Measurements from ENCODE around the gene QTRT2.

QTRT2 gene

DNA sequence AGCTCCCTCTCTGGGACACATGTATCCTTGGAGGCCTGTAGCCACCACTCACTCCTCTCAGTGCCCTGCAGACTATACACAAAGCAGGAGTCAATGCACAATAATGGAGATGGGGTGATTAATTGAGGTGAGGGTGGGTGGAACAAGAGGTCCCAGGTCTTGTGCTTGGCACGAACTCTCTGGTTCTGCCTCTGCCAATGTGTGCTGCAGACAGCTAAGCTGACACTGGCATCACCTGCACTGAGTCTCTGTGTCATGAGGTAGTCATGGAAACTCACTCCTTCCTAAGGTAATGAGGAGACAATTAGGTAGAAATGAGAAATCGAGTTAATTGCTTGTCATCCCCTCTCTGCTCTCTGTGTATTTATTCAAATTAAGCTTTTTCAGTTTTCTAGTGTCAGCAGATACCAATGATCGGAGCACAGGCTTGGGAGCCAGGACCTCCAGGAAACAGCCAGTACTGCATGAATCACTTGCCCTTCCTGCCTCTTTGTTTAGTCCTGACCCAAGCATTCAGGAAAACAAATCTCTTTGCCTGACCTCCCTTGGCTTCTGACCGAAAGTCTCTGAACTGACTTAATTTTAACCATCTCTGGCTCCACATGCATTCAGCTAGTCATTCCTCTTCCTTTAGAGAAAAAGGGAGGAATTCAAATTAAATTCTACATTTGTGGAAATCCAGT is 65.6 kb downstream of the QTRT2 start:
- no peak for DNase-seq (ENCODE audit: low spot score)

- DNase-seq (ENCODE audit: low spot score): peak; percentile 30
Observed at GRCh38 chr3:114126461-114126860, 69.9 kb downstream of the QTRT2 start.

GRCh38 chr3:114127517-114127916 is 71.0 kb downstream of the QTRT2 start:
- no peak for DNase-seq (ENCODE audit: low spot score)

- no peak for DNase-seq (ENCODE audit: low spot score)
Observed at GRCh38 chr3:114128231-114128630, 71.7 kb downstream of the QTRT2 start.

DNA sequence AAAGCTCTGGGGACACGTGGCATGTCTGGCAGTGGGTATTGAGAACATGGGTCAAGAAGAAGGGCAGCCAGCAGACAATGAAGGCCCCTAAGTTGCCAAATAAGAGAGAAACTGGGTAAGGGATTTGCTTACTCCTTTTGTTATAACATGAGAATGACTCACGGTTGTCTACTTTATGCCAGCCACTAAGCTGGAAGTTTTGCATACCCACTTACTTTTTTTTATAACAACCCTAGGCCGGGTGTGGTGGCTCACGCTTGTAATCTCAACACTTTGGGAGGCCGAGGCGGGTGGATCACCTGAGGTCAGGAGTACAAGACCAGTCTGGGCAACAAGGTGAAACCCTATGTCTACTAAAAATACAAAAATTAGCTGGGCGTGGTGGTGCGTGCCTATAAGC is 72.3 kb downstream of the QTRT2 start:
- DNase-seq (ENCODE audit: low spot score): no peak

- DNase-seq (ENCODE audit: low spot score): no peak
Observed at GRCh38 chr3:114132500-114132899, 76.0 kb downstream of the QTRT2 start.

GRCh38 chr3:114133947-114134346 is 77.4 kb downstream of the QTRT2 start:
- DNase-seq (ENCODE audit: low spot score): no peak

Measured in RKO (cell line).